AG04450 (cell line): ENCODE data around the gene TICAM2. TPM values are rescaled to one million over a fixed set of nuclear protein-coding genes. Genes with fewer than 3 reads are reported as not detected.

Experiments used
- CTCF ChIA-PET: fragments of 300-600, 350-600 bp; formaldehyde crosslinking; extraction: SDS; loops from one replicate; lab custom pipeline; 2022; ENCODE audit warnings: antibody characterized with exemption, inconsistent platforms; lab: Charles Lee
- POLR2A ChIA-PET: fragments of 350-600 bp; formaldehyde crosslinking; extraction: SDS; loops from one replicate; lab custom pipeline; 2021; ENCODE audit warnings: antibody characterized with exemption, inconsistent platforms; lab: Yijun Ruan, JAX
- DNase-seq: peaks from one replicate; pipeline ENCODE4 v3.0.0-alpha.2; 2011; ENCODE audit warnings: low read depth, low spot score
- H3K27ac ChIP-seq: one replicate; pipeline ENCODE4 v1.5.1; 2012; ENCODE audit warnings: low read depth, low read length, control low read depth
- H3K27me3 ChIP-seq: one replicate; pipeline ENCODE4 v1.6.0; 2012; ENCODE audit warnings: low read length; ENCODE audit not compliant: control insufficient read depth, insufficient read depth
- H3K4me3 ChIP-seq: 2 replicates; pipeline ENCODE4 v1.5.1; 2011; ENCODE audit warnings: mild to moderate bottlenecking, low read depth, low read length, control low read depth
- H3K9me3 ChIP-seq: 2 replicates; pipeline ENCODE4 v1.5.1; 2012; ENCODE audit warnings: low read length; ENCODE audit not compliant: control insufficient read depth, insufficient read depth
- polyA plus RNA-seq: library from polyadenylated mRNA; depleted of rRNA; stranded (reverse); fragments of >200 nt; gene quantifications from 2 replicates; pipeline ENCODE4 v1.2.3, GENCODE V29; 2011
- TF ChIP-seq, protein P1 (sequence below): IDR thresholded peaks from 2 replicates; pipeline ENCODE4 v1.5.1; 2011; ENCODE audit warnings: low read depth, low read length, control low read depth, inconsistent platforms

TICAM2 gene
- polyA plus RNA-seq, 1 experiment = 4.3 TPM

DNA sequence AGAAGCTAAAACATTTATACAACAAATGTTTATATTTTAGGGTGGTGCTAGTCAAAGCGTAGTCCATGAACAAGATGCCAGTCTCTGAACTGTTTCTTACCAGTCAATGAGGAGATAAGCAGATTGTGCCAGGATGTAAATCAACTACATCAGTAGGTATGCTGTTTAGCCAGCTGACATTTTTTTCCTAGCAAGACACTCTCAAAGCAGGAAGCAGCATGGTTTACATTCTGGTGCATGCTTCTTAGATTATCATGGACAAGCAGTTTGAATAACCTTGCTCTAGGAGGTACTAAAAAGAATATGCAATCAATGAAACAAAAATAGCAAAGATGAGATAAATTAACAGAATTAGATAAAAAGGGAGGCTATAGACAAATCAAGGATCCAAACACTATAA, 17.0 kb downstream of the TICAM2 start:
- TF ChIP-seq, protein P1, sequence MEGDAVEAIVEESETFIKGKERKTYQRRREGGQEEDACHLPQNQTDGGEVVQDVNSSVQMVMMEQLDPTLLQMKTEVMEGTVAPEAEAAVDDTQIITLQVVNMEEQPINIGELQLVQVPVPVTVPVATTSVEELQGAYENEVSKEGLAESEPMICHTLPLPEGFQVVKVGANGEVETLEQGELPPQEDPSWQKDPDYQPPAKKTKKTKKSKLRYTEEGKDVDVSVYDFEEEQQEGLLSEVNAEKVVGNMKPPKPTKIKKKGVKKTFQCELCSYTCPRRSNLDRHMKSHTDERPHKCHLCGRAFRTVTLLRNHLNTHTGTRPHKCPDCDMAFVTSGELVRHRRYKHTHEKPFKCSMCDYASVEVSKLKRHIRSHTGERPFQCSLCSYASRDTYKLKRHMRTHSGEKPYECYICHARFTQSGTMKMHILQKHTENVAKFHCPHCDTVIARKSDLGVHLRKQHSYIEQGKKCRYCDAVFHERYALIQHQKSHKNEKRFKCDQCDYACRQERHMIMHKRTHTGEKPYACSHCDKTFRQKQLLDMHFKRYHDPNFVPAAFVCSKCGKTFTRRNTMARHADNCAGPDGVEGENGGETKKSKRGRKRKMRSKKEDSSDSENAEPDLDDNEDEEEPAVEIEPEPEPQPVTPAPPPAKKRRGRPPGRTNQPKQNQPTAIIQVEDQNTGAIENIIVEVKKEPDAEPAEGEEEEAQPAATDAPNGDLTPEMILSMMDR = no peak
- Histone ChIP-seq H3K27me3 (no peaks in the 10 kb centered on the region), H3K4me3 (no peak overlapping the region), H3K9me3 (no peaks in the 10 kb centered on the region), H3K27ac (no peak overlapping the region)
- DNase-seq = no peak
- CTCF ChIA-PET = interaction anchor here (0.6 to 1.5 kb wide), 5 partner anchors 16 to 280 kb away, joined by 3 to 22 read pairs (median 4); no protein-coding TSS in a partner anchor
- POLR2A ChIA-PET = no interaction called here

DNA sequence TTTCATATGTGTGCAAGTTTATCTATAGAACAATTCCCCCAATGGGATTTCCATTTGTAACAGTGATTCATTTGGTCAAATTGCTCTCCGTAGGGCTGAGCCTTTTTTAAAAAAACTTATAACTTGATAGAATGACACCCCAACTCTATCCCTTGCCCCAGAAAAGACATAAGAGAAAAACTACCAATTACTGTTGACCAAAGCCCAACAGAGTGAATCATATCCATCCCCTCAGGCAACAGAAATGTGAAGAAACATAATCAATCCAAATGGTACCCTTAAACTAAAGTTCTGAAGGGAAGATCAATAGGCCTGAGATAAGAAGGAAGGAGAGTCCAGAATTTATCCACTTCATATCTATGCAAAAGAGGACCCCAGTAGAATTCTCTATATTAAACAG, 17.8 kb downstream of the TICAM2 start:
- POLR2A ChIA-PET = no interaction called here
- TF ChIP-seq, protein P1 = no peak

DNA sequence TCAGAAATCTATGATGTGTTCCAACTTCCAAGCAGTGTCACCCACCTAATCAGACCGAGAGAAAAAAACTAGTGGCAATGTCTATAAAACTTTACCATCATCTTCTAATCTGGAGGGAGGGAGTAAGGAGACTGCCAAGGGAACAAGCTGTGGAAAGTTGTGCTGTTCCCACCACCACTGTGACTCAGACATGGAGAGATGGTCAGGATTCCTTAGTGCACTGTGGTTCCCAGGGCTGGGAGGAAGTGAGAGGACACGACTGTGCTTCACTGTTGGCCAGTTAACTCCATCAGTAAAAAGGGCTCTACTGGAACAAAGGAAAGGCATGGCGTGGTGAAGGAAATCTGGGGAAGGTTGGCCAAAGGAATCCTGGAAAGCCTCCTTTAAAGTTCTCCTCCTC, 18.8 kb downstream of the TICAM2 start:
- Histone ChIP-seq H3K4me3 (no peak overlapping the region), H3K9me3 (no peaks in the 10 kb centered on the region), H3K27ac (peak overlapping the region; percentile 65), H3K27me3 (no peaks in the 10 kb centered on the region)
- peak; percentile 69 for DNase-seq
- TF ChIP-seq, protein P1 = no peak
- CTCF ChIA-PET = interaction anchor here (1.5 to 1.7 kb wide), 2 partner anchors 268 to 274 kb away, joined by 3 to 10 read pairs; no protein-coding TSS in a partner anchor
- POLR2A ChIA-PET = no interaction called here

More for the DNA sequence above, 17.8 kb downstream of the TICAM2 start:
- Histone ChIP-seq H3K27me3 (no peaks in the 10 kb centered on the region), H3K9me3 (no peaks in the 10 kb centered on the region), H3K4me3 (no peak overlapping the region), H3K27ac (no peak overlapping the region)
- DNase-seq = no peak
- CTCF ChIA-PET = interaction anchor here (0.6 to 1.7 kb wide), 6 partner anchors 15 to 279 kb away, joined by 3 to 22 read pairs (median 4); no protein-coding TSS in a partner anchor

DNA sequence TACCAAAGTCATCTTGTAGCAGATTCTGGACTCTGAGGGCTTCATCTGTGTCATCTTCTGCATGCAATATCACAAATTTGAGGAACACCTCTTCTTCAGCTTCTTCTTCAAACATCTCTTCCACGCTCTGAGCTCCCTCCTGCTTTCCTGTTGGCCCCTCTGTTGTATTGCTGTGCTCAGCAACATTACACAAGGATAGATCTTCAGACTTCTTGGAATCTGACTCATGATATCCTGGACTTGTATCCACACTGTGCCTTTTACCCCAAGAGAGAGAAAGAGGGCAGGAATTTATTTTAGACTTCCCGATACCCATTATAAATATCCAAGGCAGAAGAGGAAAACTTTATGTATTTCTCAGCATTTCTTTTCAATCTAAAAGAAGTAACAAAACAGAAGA, 21.3 kb downstream of the TICAM2 start:
- H3K4me3 ChIP-seq = no peak overlapping the region
- CTCF ChIA-PET = interaction anchor here (2.1 kb wide), 1 partner anchor 271 kb away, joined by 13 read pairs; no protein-coding TSS in a partner anchor
- no peaks in the 10 kb centered on the region for H3K27me3 ChIP-seq
- no peaks in the 10 kb centered on the region for H3K9me3 ChIP-seq
- POLR2A ChIA-PET = no interaction called here
- TF ChIP-seq, protein P1 = no peak
- DNase-seq = no peak
- H3K27ac ChIP-seq = no peak overlapping the region

DNA sequence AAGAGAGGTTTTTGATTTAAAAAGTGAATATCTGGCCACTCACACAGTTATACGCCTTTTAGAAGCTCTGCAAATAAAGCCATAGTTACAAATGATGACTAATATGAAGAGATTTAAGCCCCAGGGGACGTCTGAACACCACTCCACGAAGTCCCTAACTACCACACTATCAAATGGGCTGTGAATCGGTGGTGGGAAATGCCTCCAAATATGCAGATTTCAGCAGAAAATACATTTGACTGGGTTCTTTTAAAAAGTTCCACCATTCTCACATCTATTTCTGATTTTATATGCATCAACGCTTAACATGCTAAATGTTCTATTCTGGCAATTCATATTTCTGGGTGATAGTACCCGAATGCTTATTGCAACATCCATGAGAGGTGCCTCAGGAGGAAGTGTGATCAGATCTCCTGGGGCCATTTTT, 22.5 kb downstream of the TICAM2 start:
- H3K4me3 ChIP-seq = no peak overlapping the region
- ChIA-PET CTCF (no interaction called here), POLR2A (no interaction called here)
- no peak overlapping the region for H3K27ac ChIP-seq
- H3K27me3 ChIP-seq = no peaks in the 10 kb centered on the region
- DNase-seq = no peak
- TF ChIP-seq, protein P1 = no peak
- H3K9me3 ChIP-seq = no peaks in the 10 kb centered on the region
